ENCODE data around the gene KCNJ10. TPM values are rescaled to one million over a fixed set of nuclear protein-coding genes. Genes with fewer than 3 reads are reported as not detected.

The KCNJ10 gene
- polyA plus RNA-seq, 1 donor (not counting 4 experiments of a cell fraction or from before 2014, with no cell fraction given): not detected

DNA sequence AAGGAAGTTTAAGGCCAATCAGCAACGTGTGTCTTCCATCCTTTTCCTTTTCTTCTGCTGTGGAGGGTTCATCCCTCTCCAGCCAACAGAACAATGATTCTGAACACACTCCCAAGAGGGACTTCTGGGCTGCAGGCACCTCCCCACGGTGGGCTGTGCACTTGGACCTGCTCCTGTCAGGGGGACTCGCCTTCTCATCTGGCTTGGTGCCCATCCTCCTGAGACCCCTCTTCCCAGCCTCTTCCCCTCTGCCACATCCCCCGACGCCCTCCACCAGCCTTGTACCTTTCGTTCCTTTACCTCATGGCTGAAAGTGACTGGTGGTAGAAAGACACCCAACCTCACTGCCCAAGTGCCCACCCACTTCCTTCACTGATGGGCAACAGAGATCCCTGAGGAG is 89.9 kb downstream of the KCNJ10 start:
- H3K4me2 ChIP-seq (ENCODE audit: control insufficient read depth, extremely low read depth, insufficient read depth, low read depth, low read length): no peak overlapping the region
- peaks cover 1% of the 10 kb centered on the region for H3K79me2 ChIP-seq (ENCODE audit: control insufficient read depth, insufficient read depth, low read length)
- H3K9me1 ChIP-seq (ENCODE audit: control insufficient read depth, extremely low read depth, insufficient read depth, low read length): peaks cover 5% of the 10 kb centered on the region
- DNase-seq (ENCODE audit: low read depth, low spot score): no peak
- H3K9me3 ChIP-seq (ENCODE audit: control insufficient read depth, low read depth, low read length): no peaks in the 10 kb centered on the region
- TF ChIP-seq EZH2 (IDR thresholded peaks at IDR 0.05; ENCODE audit: low read length) (no peak), CTCF (optimal IDR thresholded peaks at IDR 0.05 in 1 of 3, IDR thresholded peaks at IDR 0.05 in 1 of 3, conservative IDR thresholded peaks at IDR 0.05 in 1 of 3; ENCODE audit: extremely low read depth in 1 of 3, insufficient read depth in 2 of 3, low read length in 3 of 3) (no peak)
- no peak for FAIRE-seq
- no peak overlapping the region for H3K27ac ChIP-seq (ENCODE audit: control insufficient read depth, insufficient read depth, low read length)
- dilution Hi-C loops (cut with MboI; ENCODE audit: extremely low pct_ligation_motif_present, low sequenced_read_pairs): no loop called here
- H4K20me1 ChIP-seq (ENCODE audit: control insufficient read depth, extremely low read depth, insufficient read depth, low read length): peaks cover 3% of the 10 kb centered on the region
- no peak overlapping the region for H2AFZ ChIP-seq (ENCODE audit: control insufficient read depth, low read length)
- no peaks in the 10 kb centered on the region for H3K4me1 ChIP-seq (ENCODE audit: control insufficient read depth, extremely low read depth, insufficient read depth, low read length)
- no peaks in the 10 kb centered on the region for H3K27me3 ChIP-seq (ENCODE audit: control insufficient read depth, extremely low read depth, insufficient read depth, low read length)
- peaks cover 29 to 30% of the 10 kb centered on the region in 2 experiments for H3K36me3 ChIP-seq (ENCODE audit: control insufficient read depth in 2 of 2, extremely low read depth in 1 of 2, insufficient read depth in 2 of 2, low read length in 2 of 2)
- no peak overlapping the region for H3K4me3 ChIP-seq (ENCODE audit: control insufficient read depth in 2 of 3, extremely low read depth in 1 of 3, insufficient read depth in 2 of 3, low read depth in 1 of 3, low read length in 3 of 3)
- H3K9ac ChIP-seq (ENCODE audit: control insufficient read depth, extremely low read depth, insufficient read depth, low read length): no peak overlapping the region

DNA sequence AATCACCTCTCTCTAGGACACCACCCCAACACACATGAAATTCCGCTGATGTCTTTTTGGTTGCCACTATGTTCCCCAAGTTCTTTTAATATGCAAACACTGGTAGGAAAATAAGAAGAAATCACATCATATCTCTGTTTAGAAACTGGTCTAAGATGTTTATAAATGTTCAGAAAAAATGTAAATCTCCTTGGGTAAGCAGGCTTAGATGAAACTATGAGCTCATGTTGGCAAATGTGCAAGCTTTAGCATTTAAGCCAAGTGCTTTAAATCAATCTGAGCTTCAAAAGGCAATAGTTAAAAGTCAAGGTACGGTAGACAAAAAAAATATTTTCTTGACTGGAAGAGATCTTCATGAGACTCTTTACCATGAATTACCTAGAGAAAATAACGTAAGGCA is 90.7 kb downstream of the KCNJ10 start:
- Histone ChIP-seq H3K9me1 (ENCODE audit: control insufficient read depth, extremely low read depth, insufficient read depth, low read length) (peaks cover 5% of the 10 kb centered on the region), H4K20me1 (ENCODE audit: control insufficient read depth, extremely low read depth, insufficient read depth, low read length) (peaks cover 5% of the 10 kb centered on the region), H3K4me1 (ENCODE audit: control insufficient read depth, extremely low read depth, insufficient read depth, low read length) (no peaks in the 10 kb centered on the region), H3K36me3 (ENCODE audit: control insufficient read depth in 2 of 2, extremely low read depth in 1 of 2, insufficient read depth in 2 of 2, low read length in 2 of 2) (peaks cover 30% of the 10 kb centered on the region in 2 experiments), H3K79me2 (ENCODE audit: control insufficient read depth, insufficient read depth, low read length) (peaks cover 1% of the 10 kb centered on the region), H3K27ac (ENCODE audit: control insufficient read depth, insufficient read depth, low read length) (no peak overlapping the region), H2AFZ (ENCODE audit: control insufficient read depth, low read length) (no peak overlapping the region), H3K9me3 (ENCODE audit: control insufficient read depth, low read depth, low read length) (no peaks in the 10 kb centered on the region), H3K9ac (ENCODE audit: control insufficient read depth, extremely low read depth, insufficient read depth, low read length) (no peak overlapping the region), H3K27me3 (ENCODE audit: control insufficient read depth, extremely low read depth, insufficient read depth, low read length) (no peaks in the 10 kb centered on the region), H3K4me3 (ENCODE audit: control insufficient read depth in 2 of 3, extremely low read depth in 1 of 3, insufficient read depth in 2 of 3, low read depth in 1 of 3, low read length in 3 of 3) (no peak overlapping the region), H3K4me2 (ENCODE audit: control insufficient read depth, extremely low read depth, insufficient read depth, low read depth, low read length) (no peak overlapping the region)
- FAIRE-seq (no peak), DNase-seq (ENCODE audit: low read depth, low spot score) (no peak)
- no peak for TF ChIP-seq EZH2 (IDR thresholded peaks at IDR 0.05; ENCODE audit: low read length)
- dilution Hi-C loops (cut with MboI; ENCODE audit: extremely low pct_ligation_motif_present, low sequenced_read_pairs): no loop called here

DNA sequence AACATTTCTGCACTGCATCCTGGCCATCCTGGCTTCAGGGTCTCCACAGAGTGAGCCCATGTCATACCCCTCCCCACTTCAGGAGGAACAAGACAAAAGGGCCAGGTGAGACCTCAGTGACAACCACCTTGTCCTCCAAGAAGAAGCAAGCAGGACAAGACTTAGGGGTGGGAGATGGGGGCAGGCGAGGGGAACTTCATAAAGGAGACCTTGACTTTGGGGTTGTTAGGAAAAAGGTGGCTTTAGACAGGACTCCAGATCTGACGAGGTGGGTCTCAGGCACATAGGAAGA is 91.9 kb downstream of the KCNJ10 start:
- FAIRE-seq: no peak
- dilution Hi-C loops (cut with MboI; ENCODE audit: extremely low pct_ligation_motif_present, low sequenced_read_pairs): no loop called here
- no peaks in the 10 kb centered on the region for H3K27me3 ChIP-seq (ENCODE audit: control insufficient read depth, extremely low read depth, insufficient read depth, low read length)

More for the DNA sequence above, 91.9 kb downstream of the KCNJ10 start:
- no peak overlapping the region for H3K4me3 ChIP-seq (ENCODE audit: control insufficient read depth in 2 of 3, extremely low read depth in 1 of 3, insufficient read depth in 2 of 3, low read depth in 1 of 3, low read length in 3 of 3)
- no peaks in the 10 kb centered on the region for H3K9me3 ChIP-seq (ENCODE audit: control insufficient read depth, low read depth, low read length)
- H2AFZ ChIP-seq (ENCODE audit: control insufficient read depth, low read length): no peak overlapping the region
- H3K9ac ChIP-seq (ENCODE audit: control insufficient read depth, extremely low read depth, insufficient read depth, low read length): no peak overlapping the region
- H3K9me1 ChIP-seq (ENCODE audit: control insufficient read depth, extremely low read depth, insufficient read depth, low read length): peaks cover 5% of the 10 kb centered on the region
- H3K4me2 ChIP-seq (ENCODE audit: control insufficient read depth, extremely low read depth, insufficient read depth, low read depth, low read length): no peak overlapping the region
- no peak for DNase-seq (ENCODE audit: low read depth, low spot score)
- H4K20me1 ChIP-seq (ENCODE audit: control insufficient read depth, extremely low read depth, insufficient read depth, low read length): peaks cover 8% of the 10 kb centered on the region
- TF ChIP-seq EZH2 (IDR thresholded peaks at IDR 0.05; ENCODE audit: low read length): no peak
- no peak for TF ChIP-seq CTCF (optimal IDR thresholded peaks at IDR 0.05 in 1 of 3, IDR thresholded peaks at IDR 0.05 in 1 of 3, conservative IDR thresholded peaks at IDR 0.05 in 1 of 3; ENCODE audit: extremely low read depth in 1 of 3, insufficient read depth in 2 of 3, low read length in 3 of 3)
- H3K4me1 ChIP-seq (ENCODE audit: control insufficient read depth, extremely low read depth, insufficient read depth, low read length): no peaks in the 10 kb centered on the region
- no peak overlapping the region for H3K27ac ChIP-seq (ENCODE audit: control insufficient read depth, insufficient read depth, low read length)
- peaks cover 29 to 30% of the 10 kb centered on the region in 2 experiments for H3K36me3 ChIP-seq (ENCODE audit: control insufficient read depth in 2 of 2, extremely low read depth in 1 of 2, insufficient read depth in 2 of 2, low read length in 2 of 2)
- peaks cover 1% of the 10 kb centered on the region for H3K79me2 ChIP-seq (ENCODE audit: control insufficient read depth, insufficient read depth, low read length)

All from keratinocyte (primary cell).